HEK293 (cell line): ENCODE measurements around the gene VEGFB.

Experiments used
- CTCF ChIA-PET: fragments of 350-600 bp; formaldehyde crosslinking; extraction: SDS; loops from one replicate; lab custom pipeline; 2021; ENCODE audit warnings: antibody characterized with exemption; lab: Yijun Ruan, JAX
- POLR2A ChIA-PET: fragments of 300-600 bp; formaldehyde crosslinking; extraction: SDS; loops from one replicate; lab custom pipeline; 2020; ENCODE audit warnings: antibody characterized with exemption, inconsistent platforms; lab: Yijun Ruan, JAX
- H3K27ac ChIP-seq: fragments of 200-500 bp; sonication (Bioruptor generic); 2 replicates; pipeline ENCODE4 v1.5.1; 2014; ENCODE audit warnings: low read depth, low read length, control low read depth, inconsistent platforms; ENCODE audit errors: extremely low read depth
- H3K36me3 ChIP-seq, 2 experiments: fragments of 200-500 bp in 1 of 2; sonication (Bioruptor generic) in 1 of 2; 1 replicate in 1 of 2; 2 replicates in 1 of 2; pipeline ENCODE4 v1.5.1; 2014 to 2017; ENCODE audit warnings: inconsistent platforms in 2 of 2, low read length in 2 of 2; ENCODE audit not compliant: control insufficient read depth in 2 of 2, insufficient read depth in 1 of 2
- H3K4me1 ChIP-seq: fragments of 200-500 bp; sonication (Bioruptor generic); 2 replicates; pipeline ENCODE4 v1.5.1; 2014; ENCODE audit warnings: mild to moderate bottlenecking, low read length, inconsistent platforms; ENCODE audit not compliant: control insufficient read depth, insufficient read depth
- H3K4me3 ChIP-seq: 2 replicates; pipeline ENCODE4 v1.5.1; 2011; ENCODE audit warnings: low read depth, mild to moderate bottlenecking, control low read depth, low read length, moderate library complexity
- H3K9me3 ChIP-seq: fragments of 200-500 bp; sonication (Bioruptor generic); 2 replicates; pipeline ENCODE4 v1.5.1; 2014; ENCODE audit warnings: low read depth, low read length, inconsistent platforms; ENCODE audit not compliant: control insufficient read depth, insufficient read depth
- SETDB1 ChIP-seq: IDR thresholded peaks from one replicate; pipeline ENCODE4 v1.6.1; 2017; ENCODE audit warnings: mild to moderate bottlenecking, low read length, moderate library complexity, mixed read lengths; ENCODE audit not compliant: insufficient read length
- SP2 ChIP-seq: fragments of 450-650 bp; formaldehyde crosslinking; IDR thresholded peaks from 2 replicates; pipeline ENCODE4 v1.5.1; 2016; ENCODE audit warnings: missing biosample characterization, missing genetic modification characterization
- ZBTB1 ChIP-seq: fragments of 450-650 bp; formaldehyde crosslinking; IDR thresholded peaks from 2 replicates; pipeline ENCODE4 v1.5.1; 2016; ENCODE audit warnings: missing biosample characterization, missing genetic modification characterization
- ZFP69B ChIP-seq: fragments of 450-650 bp; formaldehyde crosslinking; IDR thresholded peaks from 2 replicates; pipeline ENCODE4 v1.5.1; 2016; ENCODE audit warnings: missing biosample characterization, missing genetic modification characterization
- ZNF16 ChIP-seq: fragments of 450-650 bp; formaldehyde crosslinking; IDR thresholded peaks from 2 replicates; pipeline ENCODE4 v1.5.1; 2016; ENCODE audit warnings: low read depth, missing biosample characterization, missing genetic modification characterization
- ZNF174 ChIP-seq: fragments of 450-650 bp; formaldehyde crosslinking; IDR thresholded peaks from 2 replicates; pipeline ENCODE4 v1.5.0; 2017; ENCODE audit warnings: missing biosample characterization, mild to moderate bottlenecking, missing genetic modification characterization
- ZNF175 ChIP-seq: fragments of 450-650 bp; formaldehyde crosslinking; IDR thresholded peaks from 2 replicates; pipeline ENCODE4 v1.5.1; 2016; ENCODE audit warnings: missing biosample characterization, missing genetic modification characterization
- ZNF274 ChIP-seq, 2 experiments: fragments of 200-500 bp in 1 of 2; fragments of 450-650 bp in 1 of 2; sonication (Bioruptor generic) in 1 of 2; formaldehyde crosslinking in 1 of 2; IDR thresholded peaks; 2 replicates each; pipeline versions ENCODE4 v1.5.1 to v1.6.1; 2014 to 2016; ENCODE audit warnings: borderline replicate concordance in 1 of 2, inconsistent platforms in 1 of 2, low read length in 1 of 2, missing biosample characterization in 1 of 2, missing genetic modification characterization in 1 of 2
- ZNF394 ChIP-seq: fragments of 450-650 bp; formaldehyde crosslinking; IDR thresholded peaks from 2 replicates; pipeline ENCODE4 v1.5.1; 2016; ENCODE audit warnings: missing biosample characterization, missing genetic modification characterization, mild to moderate bottlenecking, moderate library complexity, borderline replicate concordance
- ZNF473 ChIP-seq: fragments of 450-650 bp; formaldehyde crosslinking; IDR thresholded peaks from 2 replicates; pipeline ENCODE4 v1.5.1; 2017; ENCODE audit warnings: missing biosample characterization, missing genetic modification characterization
- ZNF624 ChIP-seq: fragments of 450-650 bp; formaldehyde crosslinking; IDR thresholded peaks from 2 replicates; pipeline ENCODE4 v1.5.1; 2017; ENCODE audit warnings: missing biosample characterization, missing genetic modification characterization
- ZNF660 ChIP-seq: fragments of 450-650 bp; IDR thresholded peaks from 2 replicates; pipeline ENCODE4 v1.5.1; 2018; ENCODE audit warnings: missing biosample characterization, mild to moderate bottlenecking, missing genetic modification characterization
- TF ChIP-seq, protein P1 (sequence below): fragments of 450-650 bp; formaldehyde crosslinking; IDR thresholded peaks from 2 replicates; pipeline ENCODE4; 2016; ENCODE audit warnings: missing biosample characterization, missing genetic modification characterization
- TF ChIP-seq, protein P2 (sequence below): fragments of 450-650 bp; formaldehyde crosslinking; IDR thresholded peaks from 2 replicates; pipeline ENCODE4 v1.5.1; 2016; ENCODE audit warnings: missing biosample characterization, missing genetic modification characterization
- TF ChIP-seq, protein P3 (sequence below): fragments of 450-650 bp; formaldehyde crosslinking; IDR thresholded peaks from 2 replicates; pipeline ENCODE4 v1.5.1; 2016; ENCODE audit warnings: missing biosample characterization, missing genetic modification characterization
- TF ChIP-seq, protein P4 (sequence below): fragments of 450-650 bp; formaldehyde crosslinking; IDR thresholded peaks from 2 replicates; pipeline ENCODE4 v1.5.1; 2016; ENCODE audit warnings: missing biosample characterization, missing genetic modification characterization, low read depth
- TF ChIP-seq, protein P5 (sequence below): IDR thresholded peaks from 2 replicates; pipeline ENCODE4 v1.6.1; 2011; ENCODE audit warnings: mild to moderate bottlenecking, low read depth, low read length, borderline replicate concordance
- TF ChIP-seq, protein P6 (sequence below): fragments of 450-650 bp; formaldehyde crosslinking; IDR thresholded peaks from 2 replicates; pipeline ENCODE4 v1.5.1; 2017; ENCODE audit warnings: missing biosample characterization, missing genetic modification characterization
- TF ChIP-seq, protein P7 (sequence below): fragments of 450-650 bp; formaldehyde crosslinking; IDR thresholded peaks from 2 replicates; pipeline ENCODE4 v1.5.1; 2016; ENCODE audit warnings: missing biosample characterization, missing genetic modification characterization

The VEGFB gene

DNA sequence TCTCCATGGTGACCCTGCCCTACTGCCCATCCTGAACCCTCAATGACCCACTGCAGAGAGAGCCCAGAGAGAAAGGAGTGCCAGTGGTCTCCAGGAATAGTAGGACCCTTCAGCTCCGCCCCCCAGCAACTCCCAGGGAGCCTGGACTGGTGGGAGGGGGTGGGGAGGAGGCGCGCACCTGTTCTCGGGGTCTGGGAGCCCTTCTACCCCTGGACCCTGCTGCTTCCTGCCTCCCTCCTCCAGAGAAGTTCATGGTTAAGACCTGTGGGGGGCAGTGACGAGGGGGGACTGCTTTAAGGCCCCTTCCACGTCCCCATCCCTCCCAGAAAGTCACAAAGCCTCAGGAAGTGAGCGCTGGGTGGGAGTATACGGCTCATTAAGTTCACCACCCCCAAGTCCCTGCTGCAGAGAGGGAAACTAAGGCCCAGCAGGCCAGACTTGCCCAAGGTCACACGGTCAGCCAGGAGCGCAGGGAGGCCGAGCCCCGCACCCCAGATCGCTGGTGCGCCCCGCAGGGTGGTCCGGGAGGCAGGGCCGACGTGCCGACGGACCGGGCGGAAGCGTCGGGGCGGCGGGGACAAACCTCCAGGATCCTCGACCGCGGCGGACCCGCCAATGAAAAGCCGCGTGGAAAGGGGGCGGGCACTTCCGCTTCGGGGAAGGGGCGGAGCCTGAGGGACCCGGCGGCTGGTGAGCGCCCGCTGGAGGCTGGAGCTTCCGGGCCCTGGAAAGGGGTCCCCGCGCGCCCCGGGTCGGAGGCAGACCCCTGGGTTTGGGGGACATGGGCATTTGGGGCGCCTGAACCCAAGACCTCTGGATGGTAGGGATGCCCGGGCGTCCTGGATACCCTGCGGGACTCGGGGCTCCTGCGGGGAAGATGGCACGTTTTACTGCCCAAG is 8.5 kb upstream of the VEGFB start, which contains the start of the genes NUDT22 and TRPT1:
TSS of gene NUDT22 (plus strand) at position 667 of the 899 bp plus-strand sequence. CDS start 379 bp downstream, outside the sequence.
TSS of gene TRPT1 (minus strand) at position 579 of the 899 bp plus-strand sequence. CDS start at position 253, 326 bp downstream.
- Histone ChIP-seq H3K36me3 (peaks cover 0 to 21% of the 10 kb centered on the region in 2 experiments; a peak in 1 of 3 replicates), H3K9me3 (no peaks in the 10 kb centered on the region), H3K4me1 (peaks cover 3% of the 10 kb centered on the region; the same call in 1 of the 2 replicates), H3K4me3 (peak within 1 kb of the TSS; percentile 77), H3K27ac (peak within 1 kb of the TSS; percentile 52; the same call in 1 of the 2 replicates)
- ChIA-PET POLR2A (interaction anchor here (0.7 to 3.5 kb wide), 20 partner anchors 9 to 553 kb away, joined by 3 to 29 read pairs (median 5); partner anchors contain the start of genes ESRRA, FKBP2, PLCB3 and PPP1R14B), CTCF (interaction anchor here (0.5 to 1.9 kb wide), 5 partner anchors 21 to 44 kb away, joined by 3 to 10 read pairs (median 4); no protein-coding TSS in a partner anchor)
- no peak for TF ChIP-seq ZNF16 (tag by site-specific recombination)
- TF ChIP-seq, protein P1, sequence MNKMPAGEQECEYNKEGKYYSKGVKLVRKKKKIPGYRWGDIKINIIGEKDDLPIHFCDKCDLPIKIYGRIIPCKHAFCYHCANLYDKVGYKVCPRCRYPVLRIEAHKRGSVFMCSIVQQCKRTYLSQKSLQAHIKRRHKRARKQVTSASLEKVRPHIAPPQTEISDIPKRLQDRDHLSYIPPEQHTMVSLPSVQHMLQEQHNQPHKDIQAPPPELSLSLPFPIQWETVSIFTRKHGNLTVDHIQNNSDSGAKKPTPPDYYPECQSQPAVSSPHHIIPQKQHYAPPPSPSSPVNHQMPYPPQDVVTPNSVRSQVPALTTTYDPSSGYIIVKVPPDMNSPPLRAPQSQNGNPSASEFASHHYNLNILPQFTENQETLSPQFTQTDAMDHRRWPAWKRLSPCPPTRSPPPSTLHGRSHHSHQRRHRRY (tag by site-specific recombination), result no peak
- TF ChIP-seq, protein P2, sequence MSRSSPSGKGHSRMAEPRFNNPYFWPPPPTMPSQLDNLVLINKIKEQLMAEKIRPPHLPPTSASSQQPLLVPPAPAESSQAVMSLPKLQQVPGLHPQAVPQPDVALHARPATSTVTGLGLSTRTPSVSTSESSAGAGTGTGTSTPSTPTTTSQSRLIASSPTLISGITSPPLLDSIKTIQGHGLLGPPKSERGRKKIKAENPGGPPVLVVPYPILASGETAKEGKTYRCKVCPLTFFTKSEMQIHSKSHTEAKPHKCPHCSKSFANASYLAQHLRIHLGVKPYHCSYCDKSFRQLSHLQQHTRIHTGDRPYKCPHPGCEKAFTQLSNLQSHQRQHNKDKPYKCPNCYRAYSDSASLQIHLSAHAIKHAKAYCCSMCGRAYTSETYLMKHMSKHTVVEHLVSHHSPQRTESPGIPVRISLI, result no peak
- TF ChIP-seq, protein P3, sequence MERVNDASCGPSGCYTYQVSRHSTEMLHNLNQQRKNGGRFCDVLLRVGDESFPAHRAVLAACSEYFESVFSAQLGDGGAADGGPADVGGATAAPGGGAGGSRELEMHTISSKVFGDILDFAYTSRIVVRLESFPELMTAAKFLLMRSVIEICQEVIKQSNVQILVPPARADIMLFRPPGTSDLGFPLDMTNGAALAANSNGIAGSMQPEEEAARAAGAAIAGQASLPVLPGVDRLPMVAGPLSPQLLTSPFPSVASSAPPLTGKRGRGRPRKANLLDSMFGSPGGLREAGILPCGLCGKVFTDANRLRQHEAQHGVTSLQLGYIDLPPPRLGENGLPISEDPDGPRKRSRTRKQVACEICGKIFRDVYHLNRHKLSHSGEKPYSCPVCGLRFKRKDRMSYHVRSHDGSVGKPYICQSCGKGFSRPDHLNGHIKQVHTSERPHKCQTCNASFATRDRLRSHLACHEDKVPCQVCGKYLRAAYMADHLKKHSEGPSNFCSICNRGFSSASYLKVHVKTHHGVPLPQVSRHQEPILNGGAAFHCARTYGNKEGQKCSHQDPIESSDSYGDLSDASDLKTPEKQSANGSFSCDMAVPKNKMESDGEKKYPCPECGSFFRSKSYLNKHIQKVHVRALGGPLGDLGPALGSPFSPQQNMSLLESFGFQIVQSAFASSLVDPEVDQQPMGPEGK (tag by site-specific recombination), result peak; percentile 67; the same call in 1 of the 2 replicates
- no peak for TF ChIP-seq ZNF473 (tag by site-specific recombination)
- TF ChIP-seq ZFP69B (tag by site-specific recombination), result no peak
- TF ChIP-seq ZBTB1, result no peak
- peak; percentile 88 for TF ChIP-seq SP2 (tag by site-specific recombination)
- TF ChIP-seq, protein P4, sequence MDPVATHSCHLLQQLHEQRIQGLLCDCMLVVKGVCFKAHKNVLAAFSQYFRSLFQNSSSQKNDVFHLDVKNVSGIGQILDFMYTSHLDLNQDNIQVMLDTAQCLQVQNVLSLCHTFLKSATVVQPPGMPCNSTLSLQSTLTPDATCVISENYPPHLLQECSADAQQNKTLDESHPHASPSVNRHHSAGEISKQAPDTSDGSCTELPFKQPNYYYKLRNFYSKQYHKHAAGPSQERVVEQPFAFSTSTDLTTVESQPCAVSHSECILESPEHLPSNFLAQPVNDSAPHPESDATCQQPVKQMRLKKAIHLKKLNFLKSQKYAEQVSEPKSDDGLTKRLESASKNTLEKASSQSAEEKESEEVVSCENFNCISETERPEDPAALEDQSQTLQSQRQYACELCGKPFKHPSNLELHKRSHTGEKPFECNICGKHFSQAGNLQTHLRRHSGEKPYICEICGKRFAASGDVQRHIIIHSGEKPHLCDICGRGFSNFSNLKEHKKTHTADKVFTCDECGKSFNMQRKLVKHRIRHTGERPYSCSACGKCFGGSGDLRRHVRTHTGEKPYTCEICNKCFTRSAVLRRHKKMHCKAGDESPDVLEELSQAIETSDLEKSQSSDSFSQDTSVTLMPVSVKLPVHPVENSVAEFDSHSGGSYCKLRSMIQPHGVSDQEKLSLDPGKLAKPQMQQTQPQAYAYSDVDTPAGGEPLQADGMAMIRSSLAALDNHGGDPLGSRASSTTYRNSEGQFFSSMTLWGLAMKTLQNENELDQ (tag by site-specific recombination), result no peak
- TF ChIP-seq ZNF174 (tag by site-specific recombination), result no peak
- 0 out of 2 replicates have a peak, but pooled peaks have one; percentile 37 for TF ChIP-seq ZNF394 (tag by site-specific recombination)
- TF ChIP-seq, protein P5, sequence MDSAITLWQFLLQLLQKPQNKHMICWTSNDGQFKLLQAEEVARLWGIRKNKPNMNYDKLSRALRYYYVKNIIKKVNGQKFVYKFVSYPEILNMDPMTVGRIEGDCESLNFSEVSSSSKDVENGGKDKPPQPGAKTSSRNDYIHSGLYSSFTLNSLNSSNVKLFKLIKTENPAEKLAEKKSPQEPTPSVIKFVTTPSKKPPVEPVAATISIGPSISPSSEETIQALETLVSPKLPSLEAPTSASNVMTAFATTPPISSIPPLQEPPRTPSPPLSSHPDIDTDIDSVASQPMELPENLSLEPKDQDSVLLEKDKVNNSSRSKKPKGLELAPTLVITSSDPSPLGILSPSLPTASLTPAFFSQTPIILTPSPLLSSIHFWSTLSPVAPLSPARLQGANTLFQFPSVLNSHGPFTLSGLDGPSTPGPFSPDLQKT, result peak; percentile 78; the same call in 1 of the 2 replicates
- no peak for TF ChIP-seq ZNF274 (IDR thresholded peaks at IDR 0.05; ENCODE audit: low read length)
- TF ChIP-seq ZNF274 (tag by site-specific recombination; IDR thresholded peaks at IDR 0.05; ENCODE audit: borderline replicate concordance), result no peak
- no peak for TF ChIP-seq ZNF624
- no peak for TF ChIP-seq ZNF660 (tag by site-specific recombination)
- TF ChIP-seq, protein P6, sequence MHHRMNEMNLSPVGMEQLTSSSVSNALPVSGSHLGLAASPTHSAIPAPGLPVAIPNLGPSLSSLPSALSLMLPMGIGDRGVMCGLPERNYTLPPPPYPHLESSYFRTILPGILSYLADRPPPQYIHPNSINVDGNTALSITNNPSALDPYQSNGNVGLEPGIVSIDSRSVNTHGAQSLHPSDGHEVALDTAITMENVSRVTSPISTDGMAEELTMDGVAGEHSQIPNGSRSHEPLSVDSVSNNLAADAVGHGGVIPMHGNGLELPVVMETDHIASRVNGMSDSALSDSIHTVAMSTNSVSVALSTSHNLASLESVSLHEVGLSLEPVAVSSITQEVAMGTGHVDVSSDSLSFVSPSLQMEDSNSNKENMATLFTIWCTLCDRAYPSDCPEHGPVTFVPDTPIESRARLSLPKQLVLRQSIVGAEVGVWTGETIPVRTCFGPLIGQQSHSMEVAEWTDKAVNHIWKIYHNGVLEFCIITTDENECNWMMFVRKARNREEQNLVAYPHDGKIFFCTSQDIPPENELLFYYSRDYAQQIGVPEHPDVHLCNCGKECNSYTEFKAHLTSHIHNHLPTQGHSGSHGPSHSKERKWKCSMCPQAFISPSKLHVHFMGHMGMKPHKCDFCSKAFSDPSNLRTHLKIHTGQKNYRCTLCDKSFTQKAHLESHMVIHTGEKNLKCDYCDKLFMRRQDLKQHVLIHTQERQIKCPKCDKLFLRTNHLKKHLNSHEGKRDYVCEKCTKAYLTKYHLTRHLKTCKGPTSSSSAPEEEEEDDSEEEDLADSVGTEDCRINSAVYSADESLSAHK (tag by site-specific recombination), result no peak
- TF ChIP-seq, protein P7, sequence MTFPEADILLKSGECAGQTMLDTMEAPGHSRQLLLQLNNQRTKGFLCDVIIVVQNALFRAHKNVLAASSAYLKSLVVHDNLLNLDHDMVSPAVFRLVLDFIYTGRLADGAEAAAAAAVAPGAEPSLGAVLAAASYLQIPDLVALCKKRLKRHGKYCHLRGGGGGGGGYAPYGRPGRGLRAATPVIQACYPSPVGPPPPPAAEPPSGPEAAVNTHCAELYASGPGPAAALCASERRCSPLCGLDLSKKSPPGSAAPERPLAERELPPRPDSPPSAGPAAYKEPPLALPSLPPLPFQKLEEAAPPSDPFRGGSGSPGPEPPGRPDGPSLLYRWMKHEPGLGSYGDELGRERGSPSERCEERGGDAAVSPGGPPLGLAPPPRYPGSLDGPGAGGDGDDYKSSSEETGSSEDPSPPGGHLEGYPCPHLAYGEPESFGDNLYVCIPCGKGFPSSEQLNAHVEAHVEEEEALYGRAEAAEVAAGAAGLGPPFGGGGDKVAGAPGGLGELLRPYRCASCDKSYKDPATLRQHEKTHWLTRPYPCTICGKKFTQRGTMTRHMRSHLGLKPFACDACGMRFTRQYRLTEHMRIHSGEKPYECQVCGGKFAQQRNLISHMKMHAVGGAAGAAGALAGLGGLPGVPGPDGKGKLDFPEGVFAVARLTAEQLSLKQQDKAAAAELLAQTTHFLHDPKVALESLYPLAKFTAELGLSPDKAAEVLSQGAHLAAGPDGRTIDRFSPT (tag by site-specific recombination), result peak; percentile 70; the same call in 1 of the 2 replicates
- TF ChIP-seq SETDB1, result no peak
- no peak for TF ChIP-seq ZNF175
